Keratinocyte (primary cell): Measurements from ENCODE around the gene SAMD4A. TPM values are rescaled to one million over a fixed set of nuclear protein-coding genes. Genes with fewer than 3 reads are reported as not detected.

Source experiments
- DNase-seq: peaks from one replicate; pipeline ENCODE4 v3.0.0-alpha.2; 2011; ENCODE audit warnings: low read depth, missing footprints, low spot score
- FAIRE-seq: peaks from 2 replicates; lab custom pipeline; 2011; peaks lifted over from hg19 to GRCh38; lab: Jason Lieb, UNC
- H2AFZ ChIP-seq: 2 replicates; pipeline ENCODE4 v1.6.0; 2012; ENCODE audit warnings: low read length, control low read depth, inconsistent platforms; ENCODE audit not compliant: control insufficient read depth
- H3K27ac ChIP-seq: 2 replicates; pipeline ENCODE4 v1.5.1; 2011; ENCODE audit warnings: low read length; ENCODE audit not compliant: control insufficient read depth, insufficient read depth
- H3K27me3 ChIP-seq: 3 replicates; pipeline ENCODE4 v1.6.0; 2011; ENCODE audit warnings: low read length; ENCODE audit not compliant: control insufficient read depth, insufficient read depth; ENCODE audit errors: extremely low read depth
- H3K36me3 ChIP-seq, 2 experiments: 2 replicates in 1 of 2; 3 replicates in 1 of 2; pipeline ENCODE4 v1.5.1; 2011; ENCODE audit warnings: low read length in 2 of 2, mild to moderate bottlenecking in 1 of 2; ENCODE audit not compliant: control insufficient read depth in 2 of 2, insufficient read depth in 2 of 2; ENCODE audit errors: extremely low read depth in 1 of 2
- H3K4me1 ChIP-seq: 3 replicates; pipeline ENCODE4 v1.5.1; 2011; ENCODE audit warnings: low read length; ENCODE audit not compliant: control insufficient read depth, insufficient read depth; ENCODE audit errors: extremely low read depth
- H3K4me2 ChIP-seq: 3 replicates; pipeline ENCODE4 v1.6.0; 2011; ENCODE audit warnings: low read depth, low read length; ENCODE audit not compliant: control insufficient read depth, insufficient read depth; ENCODE audit errors: extremely low read depth
- H3K4me3 ChIP-seq, 3 experiments: fragments of 200-600 bp in 1 of 3; sonication (generic) in 1 of 3; 2 replicates in 2 of 3; 3 replicates in 1 of 3; pipeline ENCODE4 v1.5.1; 2011 to 2016; ENCODE audit warnings: low read length in 3 of 3, mild to moderate bottlenecking in 3 of 3, control low read depth in 2 of 3, inconsistent platforms in 1 of 3, low read depth in 1 of 3, mixed read lengths in 1 of 3, mixed run types in 1 of 3, moderate library complexity in 1 of 3; ENCODE audit not compliant: control insufficient read depth in 2 of 3, insufficient read depth in 2 of 3; ENCODE audit errors: extremely low read depth in 1 of 3
- H3K79me2 ChIP-seq: 2 replicates; pipeline ENCODE4 v1.6.0; 2012; ENCODE audit warnings: low read length; ENCODE audit not compliant: control insufficient read depth, insufficient read depth
- H3K9ac ChIP-seq: 3 replicates; pipeline ENCODE4 v1.6.0; 2011; ENCODE audit warnings: low read length; ENCODE audit not compliant: control insufficient read depth, insufficient read depth; ENCODE audit errors: extremely low read depth
- H3K9me1 ChIP-seq: 3 replicates; pipeline ENCODE4 v1.6.0; 2011; ENCODE audit warnings: low read length; ENCODE audit not compliant: control insufficient read depth, insufficient read depth; ENCODE audit errors: extremely low read depth
- H3K9me3 ChIP-seq: 2 replicates; pipeline ENCODE4 v1.5.1; 2012; ENCODE audit warnings: low read depth, low read length; ENCODE audit not compliant: control insufficient read depth
- H4K20me1 ChIP-seq: 3 replicates; pipeline ENCODE4 v1.6.0; 2011; ENCODE audit warnings: low read length; ENCODE audit not compliant: control insufficient read depth, insufficient read depth; ENCODE audit errors: extremely low read depth
- CTCF ChIP-seq, 3 experiments: IDR thresholded peaks in 1 of 3; conservative IDR thresholded peaks in 1 of 3; optimal IDR thresholded peaks in 1 of 3; 2 replicates in 2 of 3; 3 replicates in 1 of 3; pipeline versions ENCODE3 to v1.5.1; 2011; ENCODE audit warnings: low read length in 3 of 3, mild to moderate bottlenecking in 3 of 3, moderate library complexity in 2 of 3, control low read depth in 1 of 3, inconsistent platforms in 1 of 3; ENCODE audit not compliant: insufficient read depth in 2 of 3; ENCODE audit errors: extremely low read depth in 1 of 3
- EZH2 ChIP-seq: IDR thresholded peaks from one replicate; pipeline ENCODE4 v1.6.1; 2012; ENCODE audit warnings: inconsistent platforms, mild to moderate bottlenecking, low read length, moderate library complexity
- dilution Hi-C: fragments of 300-500 bp; cut with MboI; formaldehyde crosslinking; loops from one replicate; pipeline ENCODE4 v1.7.0; 2020; ENCODE audit warnings: low sequenced_read_pairs; ENCODE audit not compliant: extremely low pct_ligation_motif_present
- polyA plus RNA-seq, 5 experiments: library from polyadenylated mRNA; depleted of rRNA in 3 of 5; stranded (reverse) in 3 of 5; stranded (forward) in 1 of 5; unstranded in 1 of 5; fragments of >200 nt; gene quantifications; 1 replicate in 1 of 5; 2 replicates in 3 of 5; 3 replicates in 1 of 5; pipeline versions ENCODE4 v1.2.1 to v1.2.3, GENCODE V29; 2011 to 2012; ENCODE audit warnings: missing spikeins in 2 of 5, low read depth in 1 of 5, low replicate concordance in 1 of 5

The SAMD4A gene
- polyA plus RNA-seq, 1 donor (not counting 4 experiments of a cell fraction or from before 2014, with no cell fraction given), result 16.2 TPM

GRCh38 chr14:54700717-54701116, 133.8 kb downstream of the SAMD4A start:
- Histone ChIP-seq H3K9ac (no peak overlapping the region), H3K9me1 (no peaks in the 10 kb centered on the region), H3K79me2 (peaks cover 10% of the 10 kb centered on the region), H4K20me1 (no peaks in the 10 kb centered on the region), H3K4me2 (no peak overlapping the region), H3K27ac (no peak overlapping the region), H3K36me3 (peaks cover 4 to 13% of the 10 kb centered on the region in 2 experiments), H3K27me3 (no peaks in the 10 kb centered on the region), H2AFZ (no peak overlapping the region), H3K9me3 (no peaks in the 10 kb centered on the region), H3K4me3 (no peak overlapping the region), H3K4me1 (peaks cover 23% of the 10 kb centered on the region)
- FAIRE-seq, result no peak
- DNase-seq, result no peak
- no peak for TF ChIP-seq EZH2
- no peak for TF ChIP-seq CTCF (optimal IDR thresholded peaks at IDR 0.05 in 1 of 3, IDR thresholded peaks at IDR 0.05 in 1 of 3, conservative IDR thresholded peaks at IDR 0.05 in 1 of 3; ENCODE audit: extremely low read depth in 1 of 3, insufficient read depth in 2 of 3, low read length in 3 of 3)
- dilution Hi-C loops, result no loop called here

GRCh38 chr14:54702014-54702491, 135.1 kb downstream of the SAMD4A start:
- Histone ChIP-seq H3K79me2 (peaks cover 10% of the 10 kb centered on the region), H3K4me2 (no peak overlapping the region), H3K27me3 (no peaks in the 10 kb centered on the region), H3K27ac (no peak overlapping the region), H4K20me1 (no peaks in the 10 kb centered on the region), H3K4me1 (peaks cover 13% of the 10 kb centered on the region), H3K9me1 (no peaks in the 10 kb centered on the region), H3K4me3 (no peak overlapping the region), H2AFZ (no peak overlapping the region), H3K9ac (no peak overlapping the region), H3K36me3 (peaks cover 4 to 13% of the 10 kb centered on the region in 2 experiments), H3K9me3 (no peaks in the 10 kb centered on the region)
- no peak for FAIRE-seq
- DNase-seq, result no peak
- TF ChIP-seq EZH2, result no peak
- TF ChIP-seq CTCF (optimal IDR thresholded peaks at IDR 0.05 in 1 of 3, IDR thresholded peaks at IDR 0.05 in 1 of 3, conservative IDR thresholded peaks at IDR 0.05 in 1 of 3; ENCODE audit: extremely low read depth in 1 of 3, insufficient read depth in 2 of 3, low read length in 3 of 3), result no peak
- dilution Hi-C loops, result no loop called here
